ENCODE results near the gene CACNA1E. TPM values are rescaled to one million over a fixed set of nuclear protein-coding genes. Genes with fewer than 3 reads are reported as not detected.

CACNA1E gene
- total and polyA plus RNA-seq, 2 of the 13 experiments (the other 11 are each of a cell fraction or from before 2014, with no cell fraction given), result not detected

DNA sequence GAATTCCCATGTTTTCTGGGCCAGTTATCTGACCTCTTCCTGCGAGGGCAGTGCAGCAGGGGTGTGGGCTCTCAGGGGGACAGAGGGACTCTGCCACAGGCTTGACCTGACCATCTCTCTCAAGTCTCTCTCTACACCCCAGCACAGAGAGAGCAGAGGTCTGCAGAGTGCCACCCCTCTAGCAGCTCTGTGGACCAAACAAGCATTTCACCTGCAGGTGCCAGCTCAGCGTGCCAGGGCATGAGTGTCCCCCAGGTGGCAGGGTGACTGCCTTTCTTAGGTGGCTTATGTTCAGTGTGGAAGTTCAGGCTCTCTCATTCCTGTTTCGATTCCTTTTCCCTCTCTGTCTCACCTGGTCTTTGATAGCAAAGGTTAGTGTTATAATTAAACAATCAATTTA is 191.3 kb downstream of the CACNA1E start (continued):
- TF ChIP-seq ZNF296 (CRISPR knock-in tag; conservative IDR thresholded peaks at IDR 0.05) (no peak), ZNF367 (CRISPR knock-in tag; IDR thresholded peaks at IDR 0.05; ENCODE audit: borderline replicate concordance) (no peak), BCL6 (CRISPR knock-in tag; IDR thresholded peaks at IDR 0.05) (no peak)
- TF ChIP-seq, protein P1, sequence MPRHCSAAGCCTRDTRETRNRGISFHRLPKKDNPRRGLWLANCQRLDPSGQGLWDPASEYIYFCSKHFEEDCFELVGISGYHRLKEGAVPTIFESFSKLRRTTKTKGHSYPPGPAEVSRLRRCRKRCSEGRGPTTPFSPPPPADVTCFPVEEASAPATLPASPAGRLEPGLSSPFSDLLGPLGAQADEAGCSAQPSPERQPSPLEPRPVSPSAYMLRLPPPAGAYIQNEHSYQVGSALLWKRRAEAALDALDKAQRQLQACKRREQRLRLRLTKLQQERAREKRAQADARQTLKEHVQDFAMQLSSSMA (CRISPR knock-in tag; IDR thresholded peaks at IDR 0.05), result no peak

DNA sequence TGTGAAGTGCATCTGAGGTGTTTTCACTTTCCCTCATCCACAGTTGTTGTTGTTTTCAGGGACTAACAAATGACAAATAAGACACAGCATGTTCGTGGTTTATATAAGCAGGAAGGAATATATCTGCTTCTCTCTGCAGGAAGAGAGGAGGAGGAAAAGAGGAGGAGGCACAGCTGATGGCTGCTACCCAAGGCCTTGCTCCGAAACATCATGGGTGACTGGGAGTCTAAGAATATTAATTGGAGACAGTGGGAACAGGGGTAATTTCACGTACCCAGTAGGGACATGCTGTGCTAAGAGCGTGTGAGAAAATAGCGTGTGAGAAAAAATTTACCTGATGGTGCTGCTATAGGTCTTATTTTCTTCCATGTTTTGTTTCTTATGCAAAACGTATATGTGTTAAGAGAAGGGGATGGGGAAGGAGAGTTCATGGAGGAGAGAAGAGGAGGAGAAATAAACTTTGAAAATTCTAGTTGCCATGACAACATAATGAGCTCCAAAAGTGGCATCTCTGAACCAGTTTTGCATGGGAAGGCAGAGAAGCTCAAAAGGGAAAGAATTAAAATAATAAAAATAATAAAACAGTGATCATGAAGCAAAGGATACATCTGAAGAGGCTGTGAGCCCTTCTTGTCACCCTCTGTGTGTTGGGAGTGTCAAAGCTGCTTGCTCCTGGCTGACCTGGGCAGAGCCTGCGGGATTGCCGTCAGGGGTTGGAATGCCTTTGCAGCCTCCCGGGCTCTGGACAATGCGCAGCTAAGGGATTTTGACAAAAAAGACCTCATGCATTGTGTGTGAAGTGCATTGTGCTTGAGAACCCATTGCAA is 192.0 kb downstream of the CACNA1E start:
- POLR2A ChIA-PET, result no interaction called here
- Histone ChIP-seq H3K27ac (ENCODE audit: extremely low read length, insufficient read depth, low read length) (no peak overlapping the region), H3K36me3 (replicated peaks in 1 of 2; ENCODE audit: control insufficient read depth in 1 of 2, insufficient read depth in 2 of 2, low read length in 2 of 2) (no peaks in the 10 kb centered on the region), H3K79me2 (ENCODE audit: insufficient read depth, low read length) (no peaks in the 10 kb centered on the region), H4K20me1 (ENCODE audit: insufficient read depth, low read length) (no peaks in the 10 kb centered on the region), H3K4me1 (ENCODE audit: insufficient read depth, low read length) (no peaks in the 10 kb centered on the region), H3K9me3 (ENCODE audit: low read length) (no peaks in the 10 kb centered on the region), H3K9ac (ENCODE audit: insufficient read depth, low read depth, low read length) (no peak overlapping the region), H3K4me3 (replicated peaks in 1 of 3; ENCODE audit: insufficient read depth in 1 of 3, low read depth in 2 of 3, low read length in 3 of 3) (no peak overlapping the region), H3K4me2 (ENCODE audit: low read depth, low read length) (no peak overlapping the region), H2AFZ (ENCODE audit: low read length) (no peak overlapping the region), H3K27me3 (ENCODE audit: control insufficient read depth in 1 of 2, insufficient read depth in 2 of 2, low read length in 2 of 2) (peaks cover 1 to 3% of the 10 kb centered on the region in 2 experiments; a peak in 2 of 5 replicates)
- TF ChIP-seq RFX1 (IDR thresholded peaks at IDR 0.05) (peak; percentile 14; the same call in 1 of the 2 replicates), SSRP1 (CRISPR knock-in tag; IDR thresholded peaks at IDR 0.05) (no peak)
- TF ChIP-seq, protein P2, sequence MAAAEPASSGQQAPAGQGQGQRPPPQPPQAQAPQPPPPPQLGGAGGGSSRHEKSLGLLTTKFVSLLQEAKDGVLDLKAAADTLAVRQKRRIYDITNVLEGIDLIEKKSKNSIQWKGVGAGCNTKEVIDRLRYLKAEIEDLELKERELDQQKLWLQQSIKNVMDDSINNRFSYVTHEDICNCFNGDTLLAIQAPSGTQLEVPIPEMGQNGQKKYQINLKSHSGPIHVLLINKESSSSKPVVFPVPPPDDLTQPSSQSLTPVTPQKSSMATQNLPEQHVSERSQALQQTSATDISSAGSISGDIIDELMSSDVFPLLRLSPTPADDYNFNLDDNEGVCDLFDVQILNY (CRISPR knock-in tag; conservative IDR thresholded peaks at IDR 0.05), result no peak
- intact Hi-C loops (cut with micrococcal nuclease; ENCODE audit: unreplicated experiment), result no loop called here
- WGBS (ENCODE audit: low lambda C conversion rate), result 15% methylated on average over 9 of the region's 10 CpGs
- no TSS peak for BruUV-seq (replicated peaks)
- FAIRE-seq, result no peak
- DNase-seq (ENCODE audit: low spot score), result no peak
- ATAC-seq, result no peak
- in situ Hi-C loops (cut with HindIII; ENCODE audit: extremely low pct_ligation_motif_present, low pct_unique_long_range_greater_than_20kb), result loop anchor here (5.0 kb wide), 1 partner anchor 198 kb away; no protein-coding TSS in a partner anchor
- CTCF ChIA-PET (ENCODE audit: low intra/inter-chr PET ratio, low total read pairs), result no interaction called here

Measured in HepG2 (cell line).